GM21619 (cell line): ENCODE results near the gene CPNE4.
A peak's percentile ranks its signal among the peaks of the same experiment; 100 is the strongest.
"Not testable (repeated sequence)": the region's sequence is repeated elsewhere in the genome, so short reads cannot be mapped to it uniquely, and the experiment has no call there.

Experiments
- ATAC-seq: cut with Tn5 transposase; IDR thresholded peaks from one replicate; pipeline ENCODE4 v1.9.1; 2021; ENCODE audit not compliant: unreplicated experiment

CPNE4 gene

DNA sequence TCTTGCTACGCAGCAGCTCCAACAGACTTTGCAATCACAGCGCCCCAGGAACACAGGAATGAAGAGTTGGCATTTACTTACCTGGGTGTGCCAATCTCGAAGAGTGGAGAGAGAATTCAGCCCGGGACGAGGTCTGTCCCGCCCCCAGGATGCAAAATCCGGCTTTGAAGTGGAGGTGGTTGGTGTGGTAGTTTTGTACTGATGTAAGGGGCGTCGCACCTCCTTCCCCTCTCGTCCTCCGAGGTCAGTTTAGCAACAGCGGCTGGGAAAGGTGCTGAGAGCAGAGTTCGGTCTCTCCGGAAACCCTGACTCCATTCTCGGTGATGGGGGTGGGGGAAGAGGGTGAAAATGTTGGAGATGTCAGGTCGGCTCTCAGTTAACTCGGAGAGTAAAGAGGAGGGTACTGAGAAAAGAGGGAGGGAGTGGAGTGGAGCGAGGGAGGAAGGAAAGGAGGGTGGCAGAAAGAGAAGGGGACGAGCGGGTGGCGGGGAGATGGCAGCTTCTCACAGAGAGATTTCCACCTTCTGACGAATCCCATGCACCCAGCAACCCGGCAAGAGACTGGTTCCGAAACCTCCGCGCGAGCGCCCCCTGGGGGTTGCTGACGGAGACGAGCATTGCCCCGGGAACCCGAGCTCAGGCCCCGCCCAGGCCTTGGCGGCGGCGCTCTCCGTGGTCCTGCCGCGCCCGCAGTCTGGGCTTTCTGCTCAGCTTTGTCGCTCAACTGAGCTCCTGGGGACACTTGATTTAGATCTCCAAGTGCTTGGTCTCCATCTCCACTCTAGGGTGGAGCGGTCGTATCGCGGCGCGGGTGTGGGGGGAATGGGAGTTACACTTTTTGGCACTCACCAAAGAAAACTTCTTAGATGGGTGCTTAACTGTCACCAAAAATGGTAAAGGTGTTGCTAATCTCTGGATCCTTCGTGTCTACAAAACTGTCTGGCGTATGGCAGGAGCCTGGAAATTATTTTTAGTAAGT is at the start of gene CPNE4:
Gene CPNE4 (minus strand): TSS at position 529 of the 979 bp plus-strand sequence.
- ATAC-seq: peak; percentile 91

- no peak for ATAC-seq
These were observed 48.9 kb upstream of the CPNE4 start for GRCh38 chr3:132083583-132084279.

GRCh38 chr3:132083159-132083558 is 48.3 kb upstream of the CPNE4 start:
- ATAC-seq: no peak

- no peak for ATAC-seq
These were observed 44.3 kb upstream of the CPNE4 start for GRCh38 chr3:132079147-132079546.

DNA sequence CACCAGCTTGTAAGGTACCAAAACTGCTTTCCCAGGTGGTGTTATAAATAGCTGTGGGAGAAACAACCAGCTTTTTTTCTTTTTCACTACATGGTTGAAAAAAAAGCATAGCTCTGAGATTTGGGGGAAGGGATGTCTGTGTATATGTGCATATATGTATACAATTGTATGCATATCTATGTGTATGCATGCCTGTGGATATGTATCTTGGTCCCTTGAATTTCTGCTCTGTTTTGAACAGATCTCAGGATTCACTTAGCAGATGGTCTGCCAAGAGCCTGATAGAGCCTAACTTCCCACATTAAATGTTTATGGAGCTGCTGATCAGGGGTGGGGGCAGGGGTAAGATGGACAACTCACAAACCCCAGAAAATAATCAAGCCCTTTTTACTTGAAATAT is 39.0 kb upstream of the CPNE4 start:
- ATAC-seq: no peak

GRCh38 chr3:132071043-132071442 is 36.2 kb upstream of the CPNE4 start:
- no peak for ATAC-seq

DNA sequence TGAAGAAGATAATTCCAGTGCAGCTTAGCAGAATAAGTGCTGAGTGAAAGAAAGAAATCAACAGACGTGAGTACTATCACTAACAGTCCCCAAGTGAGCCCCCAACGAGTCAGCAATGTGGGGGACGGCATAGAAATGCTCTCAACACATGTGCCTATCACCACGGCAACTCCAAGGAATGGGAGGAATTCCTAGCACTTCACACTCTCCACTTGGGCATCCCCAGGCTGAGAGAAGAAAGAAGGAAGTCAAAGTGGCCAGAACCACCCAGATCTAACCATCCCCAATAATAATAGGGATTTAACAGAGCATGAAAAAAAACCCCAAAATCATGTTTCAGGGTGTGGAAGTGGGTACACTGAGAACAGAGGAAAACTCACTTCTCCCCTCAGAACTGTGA is 29.3 kb upstream of the CPNE4 start:
- no peak for ATAC-seq

GRCh38 chr3:132062535-132062934 is 27.7 kb upstream of the CPNE4 start:
- no peak for ATAC-seq

GRCh38 chr3:132055872-132056271 is 21.1 kb upstream of the CPNE4 start:
- no peak for ATAC-seq

GRCh38 chr3:132047209-132047608 is 12.4 kb upstream of the CPNE4 start:
- no peak for ATAC-seq

DNA sequence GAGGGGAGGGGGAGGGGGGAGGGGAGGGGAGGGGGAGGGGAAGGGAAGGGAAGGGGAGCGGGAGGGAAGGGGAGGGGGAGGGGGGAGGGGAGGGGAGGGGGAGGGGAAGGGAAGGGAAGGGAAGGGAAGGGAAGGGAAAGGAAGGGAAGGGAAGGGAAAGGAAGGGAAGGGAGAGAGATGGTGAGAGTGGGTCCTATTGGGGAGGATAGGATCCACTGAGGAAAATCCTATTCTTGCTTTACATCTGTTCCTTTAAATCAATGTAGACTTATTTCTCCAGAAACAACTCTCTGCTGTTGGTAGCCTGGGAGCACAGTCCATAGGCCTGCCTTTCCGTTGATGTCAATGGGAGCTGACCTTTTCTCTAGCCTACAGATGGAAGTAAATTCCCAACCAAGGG is 10.1 kb upstream of the CPNE4 start:
- not testable (repeated sequence) for ATAC-seq

DNA sequence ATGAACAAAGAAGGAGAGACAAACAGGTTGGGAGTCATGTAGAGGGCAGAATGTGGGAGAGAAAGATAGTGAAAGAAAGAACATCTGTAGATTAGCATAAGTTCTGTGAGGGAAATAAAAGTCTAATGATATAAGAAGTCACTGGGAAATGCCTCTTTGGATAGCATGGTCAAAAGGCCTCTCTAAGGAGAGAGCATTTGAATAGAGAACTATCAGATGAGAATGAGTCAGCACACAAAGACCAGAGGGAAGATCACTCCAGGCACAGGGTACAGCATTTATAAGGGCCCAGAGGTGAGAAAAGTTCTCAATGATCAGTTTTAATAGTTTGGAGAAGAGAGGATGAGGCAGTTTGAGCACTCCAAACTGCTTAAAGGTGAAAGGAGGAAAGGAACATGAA is 7.9 kb upstream of the CPNE4 start:
- ATAC-seq: no peak

DNA sequence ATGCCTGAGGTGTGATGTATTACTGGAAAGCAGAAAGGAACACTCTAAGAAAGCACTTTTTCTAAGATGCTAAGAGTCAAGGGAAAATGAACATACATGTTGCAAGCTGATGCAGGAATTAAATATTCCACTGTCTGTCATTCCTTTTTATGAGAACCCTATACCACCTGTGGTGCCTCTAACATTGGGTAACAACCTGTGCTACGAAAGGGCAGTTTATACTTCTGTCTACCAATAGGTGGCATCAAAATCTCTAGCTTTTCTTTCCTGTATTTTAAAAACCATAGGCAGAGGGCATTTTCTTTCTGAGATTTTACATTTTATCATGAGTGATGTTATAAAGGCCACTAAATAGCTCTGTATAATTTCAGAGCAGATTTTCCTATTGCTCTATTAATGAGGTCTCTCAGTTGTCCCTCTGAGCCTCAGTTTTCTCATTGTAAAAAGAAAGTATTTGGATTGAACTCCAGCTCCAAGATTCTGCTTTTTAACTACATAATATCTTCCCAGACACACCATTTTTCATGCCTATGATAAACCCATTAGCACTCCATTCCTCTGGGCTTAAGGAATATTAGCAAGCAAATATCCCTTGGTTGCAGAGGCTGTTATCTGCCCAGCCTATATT is 3.5 kb upstream of the CPNE4 start:
- no peak for ATAC-seq

- no peak for ATAC-seq
These were observed 2.8 kb upstream of the CPNE4 start for GRCh38 chr3:132037581-132037980.

- no peak for ATAC-seq
These were observed 2.2 kb upstream of the CPNE4 start for GRCh38 chr3:132037056-132037455.

DNA sequence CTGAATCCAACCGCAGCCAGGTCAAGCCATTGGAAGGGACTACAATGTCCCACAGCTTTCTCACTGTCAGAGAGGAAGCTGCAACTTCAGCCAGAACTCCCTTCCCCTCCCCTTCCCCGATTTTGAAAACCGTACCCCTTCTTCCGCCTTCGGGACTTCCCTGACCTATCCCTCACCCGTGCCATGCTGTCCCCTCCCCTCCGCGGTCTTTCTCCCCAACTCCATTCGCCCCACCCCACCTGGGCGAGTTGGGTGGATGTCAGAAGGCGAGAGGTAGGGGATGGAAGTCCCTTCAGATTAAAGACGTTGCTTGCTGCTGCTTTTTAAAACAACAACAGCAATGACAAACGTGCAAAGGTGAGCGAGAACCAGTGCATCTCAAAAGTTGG is 723 bp downstream of the CPNE4 start:
- ATAC-seq: no peak

DNA sequence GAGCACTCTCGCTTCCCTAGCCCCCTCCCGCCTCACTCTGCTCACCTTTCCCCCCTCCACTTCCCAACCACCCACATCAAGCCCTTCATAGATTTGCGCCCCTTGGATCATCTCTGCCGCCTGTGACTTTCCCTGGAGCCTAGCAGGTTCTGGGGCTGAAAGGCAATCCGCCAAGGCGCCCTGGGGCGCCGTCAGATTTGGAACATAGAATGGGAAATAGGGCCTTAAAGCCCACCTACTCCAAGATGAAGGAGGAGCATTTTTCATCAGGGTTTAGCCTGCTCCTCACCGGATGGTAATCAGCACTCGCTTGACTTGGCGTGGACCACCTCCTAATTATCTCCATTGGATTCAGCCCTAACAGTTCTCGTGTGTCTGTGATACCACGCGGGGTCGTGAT is 1.3 kb downstream of the CPNE4 start:
- ATAC-seq: no peak

DNA sequence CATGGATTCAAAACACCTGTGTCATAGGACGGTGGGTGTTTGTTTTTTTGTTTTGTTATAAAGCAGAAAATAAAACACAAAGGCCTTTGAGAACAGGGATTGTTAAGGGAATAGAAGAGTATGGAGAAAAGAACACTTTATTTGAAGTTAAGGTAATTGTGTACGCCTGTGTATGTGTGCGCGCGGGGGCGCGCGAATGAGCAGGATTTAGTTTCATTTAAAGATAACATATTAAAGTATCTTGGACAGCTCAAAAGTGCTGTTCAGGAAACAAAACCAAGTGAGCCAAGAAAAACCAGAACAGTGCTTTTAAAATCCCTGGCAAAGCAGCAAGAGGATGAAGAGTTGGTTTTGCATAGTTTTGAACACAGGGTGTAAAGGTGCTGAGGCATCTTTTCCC is 1.9 kb downstream of the CPNE4 start:
- no peak for ATAC-seq

DNA sequence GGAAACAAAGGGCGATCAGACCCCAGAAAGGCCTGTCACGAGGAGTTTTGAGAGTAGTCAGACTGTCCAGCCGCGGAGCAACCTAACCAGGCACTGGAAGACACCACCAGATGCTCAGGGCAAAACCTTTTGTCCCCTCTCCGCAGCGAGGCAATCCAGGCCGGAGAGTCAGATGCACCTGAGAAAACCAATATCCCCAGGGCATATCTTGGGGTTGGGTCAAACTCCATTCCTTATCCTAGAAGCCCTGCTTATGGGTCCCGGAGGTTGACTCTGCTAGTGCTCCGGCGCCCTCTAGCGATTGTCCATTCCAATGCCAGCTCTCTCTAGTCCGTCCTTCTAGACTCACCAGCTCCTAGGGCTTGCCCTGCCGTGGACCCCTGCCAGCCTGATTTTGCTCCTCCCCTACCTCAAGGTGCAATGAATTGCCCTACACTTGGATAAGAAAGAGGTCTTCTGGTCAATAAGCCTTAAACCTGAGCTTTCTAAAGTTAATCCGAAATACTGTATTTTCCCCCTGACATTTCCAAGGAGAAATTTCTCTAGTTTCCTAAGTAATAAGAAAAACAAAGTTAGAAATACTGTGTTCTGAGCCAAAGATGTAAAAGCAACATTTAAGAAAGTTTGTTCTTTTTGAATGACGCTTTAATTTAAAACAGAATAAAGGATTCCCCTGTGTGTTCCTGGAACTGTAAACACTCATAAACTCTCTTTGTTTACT is 5.5 kb downstream of the CPNE4 start:
- ATAC-seq: peak; percentile 87

DNA sequence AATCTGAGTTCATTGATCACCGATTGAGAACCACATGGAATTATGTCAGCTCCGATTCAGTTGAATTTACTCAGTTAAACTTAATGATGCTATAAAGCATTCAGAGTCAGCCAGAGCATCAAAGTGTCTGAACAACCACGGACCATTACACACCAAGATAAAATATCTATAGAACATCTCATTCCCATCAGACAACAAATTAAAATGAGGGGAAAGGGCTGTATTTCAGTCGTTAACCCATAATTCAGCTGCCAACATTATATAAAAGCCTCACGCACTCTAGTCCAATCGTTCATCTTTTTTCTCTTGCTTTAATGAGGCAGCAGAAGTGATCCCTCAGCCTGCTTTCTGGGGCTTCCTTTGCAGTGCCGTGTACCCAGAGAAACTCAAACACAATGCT is 11.9 kb downstream of the CPNE4 start:
- no peak for ATAC-seq

DNA sequence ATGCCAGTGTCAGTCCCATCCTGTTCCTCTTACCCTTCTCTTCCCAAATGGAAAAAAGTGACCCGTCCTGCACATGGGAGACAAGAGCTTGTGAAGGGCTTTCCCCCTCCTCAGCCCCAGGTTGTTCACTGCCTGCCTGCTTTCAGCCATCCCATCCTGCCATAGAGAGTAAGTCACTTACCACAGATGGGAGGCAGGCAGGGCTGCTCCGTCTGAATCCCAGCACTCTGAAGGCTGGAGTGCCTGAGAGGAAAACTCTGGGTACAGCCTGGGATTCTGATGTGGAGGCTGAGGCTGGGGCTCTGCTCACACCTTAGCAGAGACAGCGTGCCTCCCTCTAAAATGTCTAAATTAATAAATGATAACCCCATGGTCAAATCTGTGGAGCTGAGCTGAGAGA is 14.8 kb downstream of the CPNE4 start:
- no peak for ATAC-seq
